HG03571 (cell line): ENCODE measurements around the gene IL18RAP.

Experiments
- ATAC-seq: cut with Tn5 transposase; IDR thresholded peaks from one replicate; pipeline ENCODE4 v1.9.1; 2021; ENCODE audit not compliant: unreplicated experiment

IL18RAP gene

GRCh38 chr2:102451968-102452367 lies 29.0 kb downstream of the IL18RAP start:
- ATAC-seq: no peak

- no peak for ATAC-seq
Observed at GRCh38 chr2:102453501-102453900, 30.5 kb downstream of the IL18RAP start.

GRCh38 chr2:102455061-102455670 lies 32.2 kb downstream of the IL18RAP start:
- no peak for ATAC-seq

GRCh38 chr2:102460467-102460866 lies 37.5 kb downstream of the IL18RAP start:
- ATAC-seq: no peak

GRCh38 chr2:102461188-102461587 lies 38.2 kb downstream of the IL18RAP start:
- ATAC-seq: no peak

- no peak for ATAC-seq
Observed at GRCh38 chr2:102463160-102463559, 40.2 kb downstream of the IL18RAP start.

- no peak for ATAC-seq
Observed at GRCh38 chr2:102470168-102470567, 47.2 kb downstream of the IL18RAP start.

- no peak for ATAC-seq
Observed at GRCh38 chr2:102473020-102473419, 50.1 kb downstream of the IL18RAP start, which contains the start of gene SLC9A4. Gene SLC9A4, plus strand, starts transcription at chr2:102473226. Its CDS starts 534 bp downstream, at chr2:102473760.

- ATAC-seq: no peak
Observed at GRCh38 chr2:102473631-102474030, 50.7 kb downstream of the IL18RAP start.

GRCh38 chr2:102474785-102475184 lies 51.8 kb downstream of the IL18RAP start:
- no peak for ATAC-seq

- ATAC-seq: no peak
Observed at GRCh38 chr2:102478686-102479470, 55.9 kb downstream of the IL18RAP start.

- no peak for ATAC-seq
Observed at GRCh38 chr2:102480285-102481195, 57.6 kb downstream of the IL18RAP start.

GRCh38 chr2:102481931-102482330 lies 59.0 kb downstream of the IL18RAP start:
- ATAC-seq: no peak

GRCh38 chr2:102483086-102483485 lies 60.1 kb downstream of the IL18RAP start:
- ATAC-seq: no peak

- ATAC-seq: no peak
Observed at GRCh38 chr2:102484310-102485061, 61.5 kb downstream of the IL18RAP start.

GRCh38 chr2:102485147-102485785 lies 62.3 kb downstream of the IL18RAP start:
- no peak for ATAC-seq

- ATAC-seq: no peak
Observed at GRCh38 chr2:102486941-102487702, 64.2 kb downstream of the IL18RAP start.

- ATAC-seq: no peak
Observed at GRCh38 chr2:102487761-102488462, 65.0 kb downstream of the IL18RAP start.

- no peak for ATAC-seq
Observed at GRCh38 chr2:102489646-102490045, 66.7 kb downstream of the IL18RAP start.
